ENCODE measurements around the gene RASA3. TPM values are rescaled to one million over a fixed set of nuclear protein-coding genes. Genes with fewer than 3 reads are reported as not detected.
A peak's percentile ranks its signal among the peaks of the same experiment; 100 is the strongest.

Gene RASA3
- 51.2 and 53.8 TPM in 2 replicates for total RNA-seq
- polyA plus RNA-seq = 22.5 and 26.5 TPM in 2 replicates
- polyA plus RNA-seq (2011; cell fraction: cytosol; rRNA removed) = 35.6 and 36.3 TPM in 2 replicates
- polyA plus RNA-seq (2011; cell fraction: nucleus; rRNA removed) = 51.2 and 56.7 TPM in 2 replicates
- 41.1 and 42.8 TPM in 2 replicates for polyA plus RNA-seq (2012)
- 34.5 and 39.0 TPM in 2 replicates for polyA minus RNA-seq
- polyA minus RNA-seq (2011; cell fraction: cytosol; rRNA and poly(A)+ RNA removed) = 5.5 TPM
- 20.8 and 28.6 TPM in 2 replicates for polyA minus RNA-seq (2011; cell fraction: nucleus; rRNA and poly(A)+ RNA removed)
- percentile 72 among the genes with signal in this experiment for Bru-seq, nascent RNA
- percentile 83 among the genes with signal in this experiment for BruChase-seq, experiment 1, labeled RNA remaining after a 6-hour chase
- BruChase-seq, experiment 2, labeled RNA remaining after a 2-hour chase = percentile 76 among the genes with signal in this experiment
- long read RNA-seq, full-length matches to known transcripts = 50 of 84 reads
- long read RNA-seq, partial matches to known transcripts = 12 of 84 reads
- long read RNA-seq, other reads (novel, unspliced or antisense) = 22 of 84 reads

GRCh38 chr13:114132419-114133121 is at the start of gene RASA3:
Gene RASA3 (minus strand): TSS chr13:114132623. CDS start chr13:114132489, 134 bp downstream.
- Histone ChIP-seq H3K36me3 (ENCODE audit: control insufficient read depth in 2 of 2, extremely low read depth in 1 of 2, insufficient read depth in 2 of 2, low read length in 2 of 2) (no peaks in the 10 kb centered on the region), H3K27me3 (ENCODE audit: control insufficient read depth in 2 of 2, insufficient read depth in 2 of 2, low read length in 2 of 2) (no peaks in the 10 kb centered on the region), H3K27ac (ENCODE audit: insufficient read depth, low read depth, low read length) (peak within 1 kb of the TSS; percentile 87), H3K9me1 (replicated peaks; ENCODE audit: control insufficient read depth, extremely low read depth, insufficient read depth, low read length) (no peaks in the 10 kb centered on the region), H3K9me3 (replicated peaks; ENCODE audit: control insufficient read depth, insufficient read depth, low read length) (no peaks in the 10 kb centered on the region), H3K9ac (replicated peaks; ENCODE audit: extremely low read depth, insufficient read depth, low read length) (peak within 1 kb of the TSS; percentile 84), H4K20me1 (replicated peaks; ENCODE audit: control insufficient read depth, extremely low read depth, insufficient read depth, low read length) (no peaks in the 10 kb centered on the region), H3K4me2 (ENCODE audit: insufficient read depth, low read length) (peak within 1 kb of the TSS; percentile 66), H3K79me2 (ENCODE audit: control insufficient read depth, insufficient read depth, low read length) (peaks cover 41% of the 10 kb centered on the region), H3K4me3 (replicated peaks in 1 of 3; ENCODE audit: insufficient read depth in 1 of 3, low read depth in 1 of 3, low read length in 3 of 3) (peak within 1 kb of the TSS; percentile 31 to 86 (median 51)), H2AFZ (ENCODE audit: low read depth, low read length) (peak within 1 kb of the TSS; percentile 44), H3K4me1 (ENCODE audit: control insufficient read depth, extremely low read depth, insufficient read depth, low read length) (peaks cover 37% of the 10 kb centered on the region)
- DNase-seq (ENCODE audit: low read depth, low spot score) = peak; percentile 76
- FAIRE-seq = peak; percentile 76
- CTCF ChIA-PET = interaction anchor here (0.6 to 1.6 kb wide), 2 partner anchors 12 to 14 kb away, joined by 3 to 8 read pairs; no protein-coding TSS in a partner anchor
- dilution Hi-C loops (cut with MboI; ENCODE audit: extremely low pct_ligation_motif_present, low sequenced_read_pairs) (no loop called here), intact Hi-C loops (cut with micrococcal nuclease) (loop anchor here (1.0 kb wide), 1 partner anchor 90 kb away; no protein-coding TSS in a partner anchor)
- POLR2A ChIA-PET = interaction anchor here (1.6 to 2.6 kb wide), 2 partner anchors 14 to 29 kb away, joined by 4 to 10 read pairs; no protein-coding TSS in a partner anchor
- TF ChIP-seq POLR2A (IDR thresholded peaks at IDR 0.05; ENCODE audit: low read depth, low read length) (peak; percentile 80), JUN (IDR thresholded peaks at IDR 0.05; ENCODE audit: borderline replicate concordance, insufficient read depth, insufficient read length, low read depth) (no peak), POLR2AphosphoS5 (IDR thresholded peaks at IDR 0.05; ENCODE audit: insufficient read depth, low read depth, low read length) (peak; percentile 85), MAX (IDR thresholded peaks at IDR 0.05; ENCODE audit: insufficient read depth, insufficient read length) (no peak)
- BruUV-seq (replicated peaks) = no TSS peak

Data from endothelial cell of umbilical vein (primary cell).